Keratinocyte (primary cell): ENCODE results near the gene ZNF292. TPM values are rescaled to one million over a fixed set of nuclear protein-coding genes. Genes with fewer than 3 reads are reported as not detected.

Experiments
- DNase-seq: peaks from one replicate; pipeline ENCODE4 v3.0.0-alpha.2; 2011; ENCODE audit warnings: low read depth, missing footprints, low spot score
- FAIRE-seq: peaks from 2 replicates; lab custom pipeline; 2011; peaks lifted over from hg19 to GRCh38; lab: Jason Lieb, UNC
- H2AFZ ChIP-seq: 2 replicates; pipeline ENCODE4 v1.6.0; 2012; ENCODE audit warnings: low read length, control low read depth, inconsistent platforms; ENCODE audit not compliant: control insufficient read depth
- H3K27ac ChIP-seq: 2 replicates; pipeline ENCODE4 v1.5.1; 2011; ENCODE audit warnings: low read length; ENCODE audit not compliant: control insufficient read depth, insufficient read depth
- H3K27me3 ChIP-seq: 3 replicates; pipeline ENCODE4 v1.6.0; 2011; ENCODE audit warnings: low read length; ENCODE audit not compliant: control insufficient read depth, insufficient read depth; ENCODE audit errors: extremely low read depth
- H3K36me3 ChIP-seq, 2 experiments: 2 replicates in 1 of 2; 3 replicates in 1 of 2; pipeline ENCODE4 v1.5.1; 2011; ENCODE audit warnings: low read length in 2 of 2, mild to moderate bottlenecking in 1 of 2; ENCODE audit not compliant: control insufficient read depth in 2 of 2, insufficient read depth in 2 of 2; ENCODE audit errors: extremely low read depth in 1 of 2
- H3K4me1 ChIP-seq: 3 replicates; pipeline ENCODE4 v1.5.1; 2011; ENCODE audit warnings: low read length; ENCODE audit not compliant: control insufficient read depth, insufficient read depth; ENCODE audit errors: extremely low read depth
- H3K4me2 ChIP-seq: 3 replicates; pipeline ENCODE4 v1.6.0; 2011; ENCODE audit warnings: low read depth, low read length; ENCODE audit not compliant: control insufficient read depth, insufficient read depth; ENCODE audit errors: extremely low read depth
- H3K4me3 ChIP-seq, 3 experiments: fragments of 200-600 bp in 1 of 3; sonication (generic) in 1 of 3; 2 replicates in 2 of 3; 3 replicates in 1 of 3; pipeline ENCODE4 v1.5.1; 2011 to 2016; ENCODE audit warnings: low read length in 3 of 3, mild to moderate bottlenecking in 3 of 3, control low read depth in 2 of 3, inconsistent platforms in 1 of 3, low read depth in 1 of 3, mixed read lengths in 1 of 3, mixed run types in 1 of 3, moderate library complexity in 1 of 3; ENCODE audit not compliant: control insufficient read depth in 2 of 3, insufficient read depth in 2 of 3; ENCODE audit errors: extremely low read depth in 1 of 3
- H3K79me2 ChIP-seq: 2 replicates; pipeline ENCODE4 v1.6.0; 2012; ENCODE audit warnings: low read length; ENCODE audit not compliant: control insufficient read depth, insufficient read depth
- H3K9ac ChIP-seq: 3 replicates; pipeline ENCODE4 v1.6.0; 2011; ENCODE audit warnings: low read length; ENCODE audit not compliant: control insufficient read depth, insufficient read depth; ENCODE audit errors: extremely low read depth
- H3K9me1 ChIP-seq: 3 replicates; pipeline ENCODE4 v1.6.0; 2011; ENCODE audit warnings: low read length; ENCODE audit not compliant: control insufficient read depth, insufficient read depth; ENCODE audit errors: extremely low read depth
- H3K9me3 ChIP-seq: 2 replicates; pipeline ENCODE4 v1.5.1; 2012; ENCODE audit warnings: low read depth, low read length; ENCODE audit not compliant: control insufficient read depth
- H4K20me1 ChIP-seq: 3 replicates; pipeline ENCODE4 v1.6.0; 2011; ENCODE audit warnings: low read length; ENCODE audit not compliant: control insufficient read depth, insufficient read depth; ENCODE audit errors: extremely low read depth
- CTCF ChIP-seq, 3 experiments: IDR thresholded peaks in 1 of 3; conservative IDR thresholded peaks in 1 of 3; optimal IDR thresholded peaks in 1 of 3; 2 replicates in 2 of 3; 3 replicates in 1 of 3; pipeline versions ENCODE3 to v1.5.1; 2011; ENCODE audit warnings: low read length in 3 of 3, mild to moderate bottlenecking in 3 of 3, moderate library complexity in 2 of 3, control low read depth in 1 of 3, inconsistent platforms in 1 of 3; ENCODE audit not compliant: insufficient read depth in 2 of 3; ENCODE audit errors: extremely low read depth in 1 of 3
- EZH2 ChIP-seq: IDR thresholded peaks from one replicate; pipeline ENCODE4 v1.6.1; 2012; ENCODE audit warnings: inconsistent platforms, mild to moderate bottlenecking, low read length, moderate library complexity
- dilution Hi-C: fragments of 300-500 bp; cut with MboI; formaldehyde crosslinking; loops from one replicate; pipeline ENCODE4 v1.7.0; 2020; ENCODE audit warnings: low sequenced_read_pairs; ENCODE audit not compliant: extremely low pct_ligation_motif_present
- polyA plus RNA-seq, 5 experiments: library from polyadenylated mRNA; depleted of rRNA in 3 of 5; stranded (reverse) in 3 of 5; stranded (forward) in 1 of 5; unstranded in 1 of 5; fragments of >200 nt; gene quantifications; 1 replicate in 1 of 5; 2 replicates in 3 of 5; 3 replicates in 1 of 5; pipeline versions ENCODE4 v1.2.1 to v1.2.3, GENCODE V29; 2011 to 2012; ENCODE audit warnings: missing spikeins in 2 of 5, low read depth in 1 of 5, low replicate concordance in 1 of 5

Gene ZNF292
- polyA plus RNA-seq, 1 donor (not counting 4 experiments of a cell fraction or from before 2014, with no cell fraction given): 8.4 TPM

- H2AFZ ChIP-seq: no peak overlapping the region
- H3K9me1 ChIP-seq: no peaks in the 10 kb centered on the region
- H3K27ac ChIP-seq: no peak overlapping the region
- no peaks in the 10 kb centered on the region for H3K4me1 ChIP-seq
- H3K4me3 ChIP-seq: no peak overlapping the region
- FAIRE-seq: no peak
- peaks cover 0 to 6% of the 10 kb centered on the region in 2 experiments for H3K36me3 ChIP-seq
- no peaks in the 10 kb centered on the region for H3K9me3 ChIP-seq
- dilution Hi-C loops: no loop called here
- H3K27me3 ChIP-seq: no peaks in the 10 kb centered on the region
- no peaks in the 10 kb centered on the region for H3K79me2 ChIP-seq
- TF ChIP-seq CTCF (optimal IDR thresholded peaks at IDR 0.05 in 1 of 3, IDR thresholded peaks at IDR 0.05 in 1 of 3, conservative IDR thresholded peaks at IDR 0.05 in 1 of 3; ENCODE audit: extremely low read depth in 1 of 3, insufficient read depth in 2 of 3, low read length in 3 of 3): no peak
- no peak for TF ChIP-seq EZH2
- no peak overlapping the region for H3K4me2 ChIP-seq
- H3K9ac ChIP-seq: no peak overlapping the region
- no peak for DNase-seq
- H4K20me1 ChIP-seq: no peaks in the 10 kb centered on the region
Observed at GRCh38 chr6:87224971-87225370, 69.6 kb downstream of the ZNF292 start.

DNA sequence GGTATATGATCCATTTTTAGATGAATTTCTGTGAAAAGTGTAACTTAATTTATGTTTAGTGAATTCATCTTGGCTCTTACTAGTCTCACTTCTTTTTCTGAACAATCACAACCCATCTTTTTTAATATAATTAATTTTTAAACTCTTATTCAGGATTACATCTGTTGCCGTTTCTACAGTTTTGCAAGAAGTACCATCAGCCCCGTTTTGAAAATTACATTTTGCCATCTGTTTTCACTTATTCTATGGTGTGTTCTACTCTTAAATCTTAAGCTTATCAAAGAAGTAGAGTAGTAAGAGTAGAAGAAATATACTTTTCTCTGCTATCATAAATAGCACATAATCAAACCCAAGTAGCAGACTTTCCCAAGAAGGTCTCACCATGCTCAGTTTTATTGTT, 70.1 kb downstream of the ZNF292 start:
- H3K4me2 ChIP-seq: no peak overlapping the region
- H3K27ac ChIP-seq: no peak overlapping the region
- H3K9me1 ChIP-seq: no peaks in the 10 kb centered on the region
- FAIRE-seq: no peak
- H3K9me3 ChIP-seq: no peaks in the 10 kb centered on the region
- H3K4me3 ChIP-seq: no peak overlapping the region
- H4K20me1 ChIP-seq: no peaks in the 10 kb centered on the region
- H3K36me3 ChIP-seq: peaks cover 0 to 6% of the 10 kb centered on the region in 2 experiments
- H3K9ac ChIP-seq: no peak overlapping the region
- DNase-seq: no peak
- H2AFZ ChIP-seq: no peak overlapping the region
- H3K27me3 ChIP-seq: no peaks in the 10 kb centered on the region
- TF ChIP-seq EZH2: no peak
- TF ChIP-seq CTCF (optimal IDR thresholded peaks at IDR 0.05 in 1 of 3, IDR thresholded peaks at IDR 0.05 in 1 of 3, conservative IDR thresholded peaks at IDR 0.05 in 1 of 3; ENCODE audit: extremely low read depth in 1 of 3, insufficient read depth in 2 of 3, low read length in 3 of 3): no peak
- H3K4me1 ChIP-seq: no peaks in the 10 kb centered on the region
- dilution Hi-C loops: no loop called here
- H3K79me2 ChIP-seq: no peaks in the 10 kb centered on the region
